Spleen (tissue), 11 donors: ENCODE results near the gene GCH1. TPM values are rescaled to one million over a fixed set of nuclear protein-coding genes. Genes with fewer than 3 reads are reported as not detected.

ENCODE experiments used
- DNase-seq: peaks from one replicate; pipeline ENCODE4 v3.0.0-alpha.2; 2020
- H3K27ac ChIP-seq, 8 donors: fragments of 200-600 bp; sonication (generic) in 7 of 8; 1 replicate in 4 of 8; 2 replicates in 4 of 8; pipeline versions ENCODE4 v1.5.0 to v1.8.0; 2016 to 2021; ENCODE audit warnings: inconsistent platforms in 4 of 8, mild to moderate bottlenecking in 4 of 8, moderate library complexity in 1 of 8
- H3K27me3 ChIP-seq, 7 donors: fragments of 200-600 bp; sonication (generic) in 6 of 7; replicated peaks in 1 of 7; 1 replicate in 4 of 7; 2 replicates in 3 of 7; pipeline versions ENCODE4 v1.5.0 to v1.8.0; 2016 to 2021; ENCODE audit warnings: inconsistent platforms in 3 of 7, mild to moderate bottlenecking in 1 of 7
- H3K36me3 ChIP-seq, 6 donors: fragments of 200-600 bp; sonication (generic) in 5 of 6; 1 replicate in 4 of 6; 2 replicates in 2 of 6; pipeline versions ENCODE4 v1.5.0 to v1.8.0; 2016 to 2021; ENCODE audit warnings: inconsistent platforms in 2 of 6
- H3K4me1 ChIP-seq, 6 donors: fragments of 200-600 bp; sonication (generic) in 5 of 6; 1 replicate in 3 of 6; 2 replicates in 3 of 6; pipeline versions ENCODE4 v1.5.0 to v1.8.0; 2016 to 2021; ENCODE audit warnings: inconsistent platforms in 3 of 6
- H3K4me3 ChIP-seq, 8 donors: fragments of 200-600 bp; sonication (generic) in 7 of 8; 1 replicate in 4 of 8; 2 replicates in 4 of 8; pipeline versions ENCODE4 v1.5.0 to v1.8.0; 2016 to 2021; ENCODE audit warnings: inconsistent platforms in 4 of 8, mild to moderate bottlenecking in 4 of 8, moderate library complexity in 2 of 8
- H3K9me3 ChIP-seq, 8 donors: fragments of 200-600 bp; sonication (generic) in 7 of 8; 1 replicate in 4 of 8; 2 replicates in 4 of 8; pipeline versions ENCODE4 v1.5.0 to v1.8.0; 2016 to 2021; ENCODE audit warnings: inconsistent platforms in 4 of 8
- CTCF ChIP-seq, 11 experiments: fragments of 200-600 bp in 7 of 11; fragments of 450-650 bp in 4 of 11; sonication (generic) in 4 of 11; IDR thresholded peaks in 8 of 11; conservative IDR thresholded peaks in 3 of 11; 1 replicate in 7 of 11; 2 replicates in 4 of 11; pipeline versions ENCODE4 v1.4.0 to v1.8.0; 2016 to 2021; ENCODE audit warnings: antibody characterized with exemption in 11 of 11, inconsistent platforms in 4 of 11, mild to moderate bottlenecking in 1 of 11
- POLR2A ChIP-seq, 3 donors: fragments of 450-650 bp; IDR thresholded peaks; one replicate each; pipeline ENCODE4 v1.5.1; 2017; ENCODE audit warnings: antibody characterized with exemption in 3 of 3, mild to moderate bottlenecking in 1 of 3
- POLR2AphosphoS5 ChIP-seq, 3 donors: sonication (generic); formaldehyde crosslinking; IDR thresholded peaks; one replicate each; pipeline ENCODE4 v1.5.1; 2017; ENCODE audit warnings: antibody characterized with exemption in 3 of 3
- WGBS, 5 donors: extraction: QIAGEN DNeasy Blood & Tissue Kit in 3 of 5; methylation state at CpG; one replicate each; pipeline versions ENCODE4 v1.1.5 to v1.1.7; 2013 to 2018; 5-methylcytosine and 5-hydroxymethylcytosine counted together
- intact Hi-C: fragments of 100-400 bp; cut with DNase I; formaldehyde crosslinking; loops from one replicate; pipeline ENCODE4 v1.15.0; 2023; ENCODE audit warnings: low total_unique reads
- polyA plus RNA-seq, 3 donors: library from polyadenylated mRNA; stranded (reverse); fragments of 200-250 nt; gene quantifications; one replicate each; pipeline ENCODE4 v1.2.1, GENCODE V29; 2013
- total RNA-seq, 7 donors: library from RNA; depleted of rRNA in 3 of 7; stranded (reverse); fragments of >200 nt in 3 of 7; fragmentation: NEBNext Ultra II Directional in 4 of 7; extraction: Animal tissue kit (Norgen Biotek cat#: 25700) in 4 of 7; gene quantifications; one replicate each; pipeline versions ENCODE4 v1.1.0 to v1.2.1, GENCODE V29; 2016 to 2021
- donor health status: healthy with polysubstance abuse.
- donor health status: DM: no; HTN: no; CAD: no; lungs with moderate emphysema.
- donor health status: DM: no; HTN: no; CAD: no.
- donor health status: Bipolar disorder and iron deficiency.
- donor health status: healthy.
- donor health status: DM: no; HTN: no; CAD: no.
- donor health status: DM: yes; HTN: yes; CAD: no.

Gene GCH1
- total and polyA plus RNA-seq, 10 donors, result 11.2 to 23.3 (median 20.3) TPM

DNA sequence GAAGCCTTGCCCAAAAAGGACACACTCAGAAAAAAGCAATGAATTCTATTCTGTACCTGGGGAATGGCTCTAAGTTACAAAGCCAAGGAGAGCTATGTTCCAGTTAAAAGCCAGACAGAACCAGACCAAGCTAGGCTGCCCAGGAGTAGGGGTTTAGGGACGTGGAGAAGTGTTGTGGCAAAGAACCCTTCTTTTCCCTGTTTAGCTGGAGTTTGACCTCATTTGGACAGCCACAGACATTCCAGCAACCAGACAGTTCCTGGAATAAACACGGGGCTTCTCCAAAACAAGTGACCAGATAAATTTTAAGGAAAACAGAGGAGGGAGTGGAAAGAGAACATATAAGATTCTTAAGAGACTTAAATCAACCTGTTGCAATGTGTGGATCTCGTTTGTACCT lies 62.3 kb downstream of the GCH1 start:
- Histone ChIP-seq H3K36me3 (peaks cover 0 to 57% (median 4%) of the 10 kb centered on the region in 6 donors), H3K9me3 (no peaks in the 10 kb centered on the region), H3K27ac (no peak overlapping the region), H3K27me3 (no peaks in the 10 kb centered on the region), H3K4me3 (no peak overlapping the region), H3K4me1 (no peaks in the 10 kb centered on the region)
- no peak for TF ChIP-seq POLR2AphosphoS5 (IDR thresholded peaks at IDR 0.05)
- no peak for TF ChIP-seq POLR2A (IDR thresholded peaks at IDR 0.05)
- TF ChIP-seq CTCF (IDR thresholded peaks at IDR 0.05 in 8 of 11, conservative IDR thresholded peaks at IDR 0.05 in 3 of 11), result no peak
- 85 to 96% (median 91%) methylated on average over 3 of the region's 3 CpGs for WGBS, 5 donors
- intact Hi-C loops, result no loop called here
- no peak for DNase-seq

- no peak for TF ChIP-seq POLR2A (IDR thresholded peaks at IDR 0.05)
- no peak for TF ChIP-seq POLR2AphosphoS5 (IDR thresholded peaks at IDR 0.05)
- no peak for TF ChIP-seq CTCF (IDR thresholded peaks at IDR 0.05 in 8 of 11, conservative IDR thresholded peaks at IDR 0.05 in 3 of 11)
- WGBS, 5 donors, result 78 to 89% (median 82%) methylated on average over 3 of the region's 3 CpGs
- Histone ChIP-seq H3K4me3 (no peak overlapping the region), H3K27ac (no peak overlapping the region), H3K4me1 (no peaks in the 10 kb centered on the region), H3K27me3 (no peaks in the 10 kb centered on the region), H3K36me3 (peaks cover 0 to 51% (median 4%) of the 10 kb centered on the region in 6 donors), H3K9me3 (no peaks in the 10 kb centered on the region)
- DNase-seq, result no peak
- intact Hi-C loops, result no loop called here
Measured at GRCh38 chr14:54839701-54840119, 62.9 kb downstream of the GCH1 start.

DNA sequence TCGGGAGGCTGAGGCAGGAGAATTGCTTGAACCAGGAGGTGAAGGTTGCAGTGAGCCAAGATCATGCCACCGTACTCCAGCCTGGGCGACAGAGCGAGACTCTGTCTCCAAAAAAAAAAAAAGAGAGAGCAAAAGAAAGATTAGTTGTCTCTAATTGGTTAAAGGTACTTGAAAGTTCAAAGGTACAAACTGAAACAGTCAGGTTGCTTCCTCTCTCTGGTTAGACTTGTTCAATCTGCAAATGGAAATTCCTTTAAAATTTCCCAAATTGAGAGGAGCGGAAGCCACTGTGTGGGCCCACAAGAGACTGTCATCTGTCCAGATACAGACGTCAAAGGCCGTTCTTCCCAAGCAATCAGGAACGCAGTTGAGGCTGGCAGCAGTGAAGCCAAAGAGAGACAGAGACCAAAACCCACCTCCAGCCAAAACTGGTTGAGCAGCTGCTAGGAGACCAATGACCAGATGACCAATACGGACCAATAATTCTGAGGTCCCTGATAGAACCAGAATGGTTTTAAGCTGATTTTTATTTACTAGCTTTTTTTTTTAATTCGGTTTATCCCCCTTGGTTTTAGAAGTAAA lies 63.6 kb downstream of the GCH1 start:
- Histone ChIP-seq H3K9me3 (no peaks in the 10 kb centered on the region), H3K4me1 (no peaks in the 10 kb centered on the region), H3K27me3 (no peaks in the 10 kb centered on the region), H3K4me3 (no peak overlapping the region), H3K27ac (no peak overlapping the region), H3K36me3 (peaks cover 0 to 44% (median 4%) of the 10 kb centered on the region in 6 donors)
- intact Hi-C loops, result no loop called here
- DNase-seq, result no peak
- WGBS, 5 donors, result 90 to 97% (median 94%) methylated on average over 10 of the region's 10 CpGs
- TF ChIP-seq CTCF (IDR thresholded peaks at IDR 0.05 in 8 of 11, conservative IDR thresholded peaks at IDR 0.05 in 3 of 11) (no peak), POLR2A (IDR thresholded peaks at IDR 0.05) (no peak), POLR2AphosphoS5 (IDR thresholded peaks at IDR 0.05) (no peak)

- H3K4me1 ChIP-seq, result no peaks in the 10 kb centered on the region
- WGBS, 5 donors, result 93 to 100% (median 100%) methylated on average over 2 of the region's 2 CpGs
- intact Hi-C loops, result no loop called here
- H3K36me3 ChIP-seq, result peaks cover 0 to 30% (median 4%) of the 10 kb centered on the region in 6 donors
- TF ChIP-seq CTCF (IDR thresholded peaks at IDR 0.05 in 8 of 11, conservative IDR thresholded peaks at IDR 0.05 in 3 of 11), result no peak
- no peak for TF ChIP-seq POLR2A (IDR thresholded peaks at IDR 0.05)
- TF ChIP-seq POLR2AphosphoS5 (IDR thresholded peaks at IDR 0.05), result no peak
- no peak overlapping the region for H3K27ac ChIP-seq
- H3K4me3 ChIP-seq, result no peak overlapping the region
- H3K9me3 ChIP-seq, result no peaks in the 10 kb centered on the region
- DNase-seq, result no peak
- H3K27me3 ChIP-seq, result no peaks in the 10 kb centered on the region
Measured at GRCh38 chr14:54837508-54838149, 65.0 kb downstream of the GCH1 start.
